ENCODE measurements around the gene FYN. TPM values are rescaled to one million over a fixed set of nuclear protein-coding genes. Genes with fewer than 3 reads are reported as not detected.
"Not testable (repeated sequence)": the region's sequence is repeated elsewhere in the genome, so short reads cannot be mapped to it uniquely, and the experiment has no call there.

The FYN gene
- polyA plus RNA-seq, 1 donor = 127 TPM

DNA sequence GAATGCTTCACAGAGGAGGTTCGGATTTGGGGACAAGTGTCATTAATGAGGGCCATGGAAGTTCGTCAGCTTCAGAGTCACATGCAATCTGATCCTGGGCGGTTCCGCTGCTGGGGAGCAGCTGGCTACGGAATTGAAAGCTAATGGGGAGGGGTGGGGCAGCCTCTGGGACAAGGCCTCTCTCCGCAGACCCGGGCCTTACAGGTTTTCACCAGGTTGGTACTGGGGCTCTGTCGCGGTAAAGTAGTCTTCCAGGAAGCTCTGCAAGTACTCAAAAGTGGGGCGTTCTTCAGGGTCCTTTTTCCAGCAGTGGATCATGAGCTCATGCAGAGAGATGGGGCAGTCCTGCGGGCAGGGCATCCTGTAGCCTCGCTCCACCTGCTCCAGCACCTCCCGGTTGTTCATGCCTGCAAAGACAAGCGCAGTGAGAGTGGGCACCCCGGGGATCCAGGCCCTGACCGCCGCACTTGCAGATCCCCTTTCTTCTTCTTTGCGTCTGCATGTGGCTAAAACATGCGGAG is 211.7 kb downstream of the FYN start:
- DNase-seq (ENCODE audit: low read depth) = no peak

DNA sequence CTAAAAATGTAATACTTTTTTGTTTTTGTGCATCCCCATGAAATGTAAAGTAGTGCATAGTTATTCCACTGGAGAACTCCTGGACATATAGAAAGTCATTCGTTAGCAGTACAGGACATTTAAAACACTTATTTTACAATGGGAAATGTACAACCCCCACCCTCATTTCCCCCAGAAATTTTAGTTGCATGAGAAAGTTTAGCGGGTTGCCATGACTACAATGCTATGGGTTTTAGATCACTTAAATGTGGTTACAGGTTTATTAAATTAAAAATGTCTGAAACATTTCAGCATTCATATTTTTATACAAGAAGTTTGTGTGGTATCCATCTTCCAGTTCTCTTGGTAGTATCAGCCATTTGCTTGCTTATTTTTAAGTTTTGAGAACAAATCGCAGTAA is 212.7 kb downstream of the FYN start:
- no peak for DNase-seq (ENCODE audit: low read depth)

DNA sequence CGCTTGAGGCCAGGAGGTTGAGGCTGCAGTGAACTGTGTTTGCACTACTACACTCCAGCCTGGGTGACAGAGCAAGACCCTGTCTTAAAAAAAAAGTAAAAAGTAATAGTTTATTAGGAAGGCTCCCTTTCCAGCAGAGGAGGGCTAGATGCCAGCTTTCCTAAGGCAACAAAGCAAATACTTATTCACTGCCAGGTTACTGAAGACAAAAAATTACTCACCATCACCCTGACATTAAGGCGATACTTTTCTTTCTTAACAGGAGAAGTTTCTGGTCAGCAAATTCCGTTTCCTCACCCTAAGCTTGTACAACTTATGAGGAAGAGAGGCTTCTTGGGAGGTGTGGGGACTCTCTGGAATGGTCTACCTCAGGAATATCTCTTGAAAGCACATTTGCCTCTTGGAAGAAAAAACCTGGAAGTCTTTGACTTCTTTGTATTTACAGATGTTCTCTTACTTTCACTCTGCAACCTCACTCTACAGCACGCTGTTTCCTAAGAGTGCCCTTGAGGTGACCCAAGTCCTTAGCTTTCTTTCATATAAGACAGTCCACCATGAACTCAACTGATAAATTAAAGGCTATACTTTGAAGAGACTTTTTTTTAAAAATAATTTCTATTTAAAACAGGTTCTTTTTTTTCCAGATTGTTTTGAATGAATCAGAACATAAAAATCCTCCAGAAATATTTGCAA is 214.6 kb downstream of the FYN start:
- no peak for DNase-seq (ENCODE audit: low read depth)

DNA sequence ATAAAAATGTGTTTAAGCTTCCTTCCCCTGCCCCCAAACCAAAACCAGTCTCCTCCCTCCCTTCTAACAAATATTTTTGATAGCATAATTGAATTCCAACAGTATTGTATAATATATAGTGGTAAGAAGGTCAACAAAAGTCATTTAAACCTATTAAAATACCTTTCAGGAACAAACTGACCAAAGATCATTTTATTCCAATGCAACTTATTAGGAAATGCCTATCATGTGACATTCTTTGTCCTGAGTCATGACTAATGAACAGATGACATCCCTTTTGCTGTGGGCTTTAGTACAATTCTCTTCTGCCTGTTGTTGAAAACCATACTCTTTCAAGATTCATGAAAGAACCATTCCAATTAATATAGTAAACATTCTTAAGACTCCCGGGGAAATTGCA is 216.1 kb downstream of the FYN start:
- no peak for DNase-seq (ENCODE audit: low read depth)

DNA sequence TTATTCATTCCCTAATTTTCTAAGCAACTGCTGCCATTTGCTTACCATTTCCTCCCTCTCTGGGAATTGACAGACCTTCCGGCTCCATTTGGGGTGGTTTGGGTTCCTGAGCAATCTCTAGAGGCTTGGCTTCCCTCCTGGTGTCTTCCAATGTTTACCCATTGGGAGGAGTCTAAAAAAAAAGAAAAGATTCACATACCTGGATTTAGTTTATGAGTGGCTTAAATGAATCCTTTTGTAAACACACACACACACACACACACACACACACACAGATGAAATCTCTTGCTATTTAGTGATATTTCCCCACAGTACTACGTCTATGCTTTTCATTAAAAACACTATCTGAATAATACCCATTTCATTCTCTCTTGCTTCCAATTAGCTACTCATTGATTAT is 219.3 kb downstream of the FYN start:
- no peak for DNase-seq (ENCODE audit: low read depth)

DNA sequence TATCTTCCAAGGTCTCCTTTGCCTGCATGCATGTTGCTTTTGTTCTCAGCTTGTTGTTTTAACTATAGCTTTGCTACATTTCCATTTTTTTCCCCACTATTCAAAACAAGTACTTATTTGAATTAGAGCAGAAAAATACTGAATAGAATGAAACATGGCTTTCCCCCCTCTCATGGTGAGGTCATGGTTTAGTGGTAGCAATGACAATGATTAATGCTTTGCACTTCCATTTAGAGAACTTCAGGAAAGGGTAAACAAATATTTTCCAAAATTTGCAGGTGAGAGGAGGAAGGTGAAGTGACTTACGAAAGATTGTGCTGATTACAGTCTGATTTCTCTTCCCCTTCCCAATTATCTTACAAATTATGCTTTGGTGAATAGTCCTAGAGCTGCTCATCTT is 219.8 kb downstream of the FYN start:
- DNase-seq (ENCODE audit: low read depth) = no peak

DNA sequence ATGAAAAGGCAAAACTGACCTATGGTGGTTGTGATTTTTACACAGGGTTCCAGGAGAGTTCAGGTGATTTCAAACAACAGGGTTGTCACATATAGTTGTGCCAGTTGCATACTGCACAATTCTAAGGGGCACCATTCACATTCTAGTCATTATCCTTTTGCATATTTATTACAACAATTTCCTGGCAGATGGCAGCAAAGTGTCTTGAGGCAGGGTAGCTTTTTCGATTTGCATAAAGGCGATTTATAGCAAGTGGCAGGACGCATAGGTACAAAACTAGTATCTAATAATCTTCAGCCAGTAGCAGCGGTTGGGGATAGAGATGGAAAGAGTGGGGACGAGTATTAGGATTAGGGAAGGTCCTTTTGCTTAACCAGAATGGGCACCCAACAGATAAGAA is 221.1 kb downstream of the FYN start:
- no peak for DNase-seq (ENCODE audit: low read depth)

DNA sequence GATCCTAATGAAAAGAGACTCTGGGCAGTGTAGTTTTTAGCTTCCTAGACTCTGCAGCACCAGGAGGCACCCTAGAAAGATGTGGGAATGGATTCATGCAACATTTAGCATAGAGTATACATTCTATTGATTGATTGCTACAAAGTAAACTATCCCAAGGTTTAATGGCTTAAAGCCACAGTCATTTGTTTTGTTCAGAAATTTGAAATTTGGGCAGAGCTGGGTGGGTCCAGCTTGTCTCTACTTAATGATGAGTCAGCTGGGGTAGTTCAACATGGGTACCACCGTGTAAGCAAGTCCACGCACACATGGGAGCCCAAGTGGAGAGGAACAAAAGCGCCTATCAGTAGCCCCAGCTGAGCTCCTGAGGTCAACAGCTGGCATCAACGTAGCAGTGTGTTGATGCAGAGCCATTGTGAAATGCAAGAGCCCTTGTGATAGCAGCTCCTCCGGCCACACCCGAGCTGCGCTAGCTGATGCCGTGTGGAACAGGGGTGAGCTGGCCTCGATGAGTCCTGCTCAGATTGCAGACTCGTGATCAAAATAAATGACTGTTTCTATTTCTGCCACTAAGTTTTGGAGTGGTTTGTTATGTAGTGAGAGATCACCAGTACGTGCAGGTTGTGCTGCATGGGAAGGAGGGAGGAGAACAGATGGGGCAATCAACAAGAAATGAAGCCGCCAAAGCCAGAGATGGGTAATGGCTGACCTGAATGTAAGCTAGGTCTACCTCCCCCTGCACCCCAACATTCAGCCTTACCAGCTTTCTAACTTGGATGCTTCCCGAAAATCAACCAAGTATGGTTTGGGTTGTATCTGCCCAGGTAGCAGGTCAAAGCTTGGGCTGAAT is 221.8 kb downstream of the FYN start:
- DNase-seq (ENCODE audit: low read depth) = no peak

DNA sequence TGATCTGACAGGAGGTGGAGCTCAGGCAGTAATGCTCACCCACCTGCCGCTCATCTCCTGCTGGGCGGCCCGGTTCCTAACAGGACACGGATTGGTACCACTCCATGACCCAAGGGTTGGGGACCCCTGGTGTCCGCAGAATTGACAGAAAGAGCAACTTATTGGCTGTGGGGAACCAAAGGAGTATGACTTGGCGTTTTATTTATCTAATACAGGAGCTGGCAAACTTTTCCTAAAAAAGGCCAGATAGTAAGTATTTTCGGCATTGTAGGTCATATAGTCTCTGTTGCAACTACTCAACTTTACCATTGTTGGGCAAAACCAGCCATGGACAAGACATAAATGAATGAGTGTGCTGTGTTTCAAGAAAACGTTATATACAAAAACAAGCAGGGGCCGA is 223.2 kb downstream of the FYN start:
- no peak for DNase-seq (ENCODE audit: low read depth)

DNA sequence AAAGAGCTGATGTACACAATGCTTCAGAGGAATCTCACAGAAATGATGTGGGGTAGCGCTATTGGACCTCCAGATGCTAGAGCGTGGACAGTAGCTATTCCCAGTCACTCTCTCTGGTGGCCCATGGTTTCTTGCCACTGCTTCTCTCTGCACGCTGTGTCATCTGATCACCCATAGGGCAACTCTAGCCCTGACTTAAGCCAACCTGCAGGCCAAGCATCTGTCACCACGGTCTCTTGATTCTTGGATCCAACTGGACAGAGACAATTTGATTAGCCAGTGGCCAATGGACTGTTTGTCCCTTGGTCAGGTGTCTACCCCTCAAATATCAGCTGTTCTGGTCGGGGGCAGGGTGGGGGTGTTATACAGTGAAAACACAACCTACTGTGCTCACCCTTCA is 225.2 kb downstream of the FYN start:
- no peak for DNase-seq (ENCODE audit: low read depth)

DNA sequence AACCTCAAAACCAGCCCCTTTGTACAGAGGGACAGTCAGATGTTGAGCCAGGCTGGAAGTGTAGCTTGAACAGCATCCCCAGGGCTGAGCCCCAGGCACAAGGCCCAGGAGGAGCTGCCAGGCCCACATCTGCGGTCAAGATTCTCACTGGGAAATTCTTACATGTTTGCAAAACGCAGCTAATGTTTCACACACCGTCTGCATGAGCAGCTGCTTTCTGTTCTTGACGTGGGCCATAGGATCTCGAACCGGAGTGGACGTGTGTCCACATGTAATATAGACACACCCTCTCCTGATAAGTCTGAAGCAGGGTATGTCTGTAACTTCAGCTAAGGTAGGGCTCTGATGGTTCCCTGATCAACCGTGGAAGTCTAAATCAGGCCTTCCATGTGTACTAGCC is 226.3 kb downstream of the FYN start:
- DNase-seq (ENCODE audit: low read depth) = no peak

DNA sequence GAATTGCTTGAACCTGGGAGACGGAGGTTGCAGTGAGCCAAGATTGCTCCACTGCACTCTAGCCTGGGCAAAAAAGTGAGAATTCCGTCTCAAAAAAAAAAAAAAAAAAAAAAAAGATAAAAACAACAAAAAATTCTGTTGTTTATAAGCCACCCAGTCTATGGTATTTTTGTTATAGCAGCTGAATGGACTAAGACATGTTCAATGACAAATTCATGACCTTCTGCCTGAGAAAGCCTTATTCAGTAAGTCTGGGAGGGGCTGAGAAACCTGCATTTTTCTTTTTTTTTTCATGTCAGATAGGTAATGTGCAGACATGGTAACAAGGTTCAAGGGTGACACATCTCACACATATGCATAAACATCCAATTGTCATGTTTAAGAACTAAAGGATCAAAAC is 227.2 kb downstream of the FYN start:
- no peak for DNase-seq (ENCODE audit: low read depth)

DNA sequence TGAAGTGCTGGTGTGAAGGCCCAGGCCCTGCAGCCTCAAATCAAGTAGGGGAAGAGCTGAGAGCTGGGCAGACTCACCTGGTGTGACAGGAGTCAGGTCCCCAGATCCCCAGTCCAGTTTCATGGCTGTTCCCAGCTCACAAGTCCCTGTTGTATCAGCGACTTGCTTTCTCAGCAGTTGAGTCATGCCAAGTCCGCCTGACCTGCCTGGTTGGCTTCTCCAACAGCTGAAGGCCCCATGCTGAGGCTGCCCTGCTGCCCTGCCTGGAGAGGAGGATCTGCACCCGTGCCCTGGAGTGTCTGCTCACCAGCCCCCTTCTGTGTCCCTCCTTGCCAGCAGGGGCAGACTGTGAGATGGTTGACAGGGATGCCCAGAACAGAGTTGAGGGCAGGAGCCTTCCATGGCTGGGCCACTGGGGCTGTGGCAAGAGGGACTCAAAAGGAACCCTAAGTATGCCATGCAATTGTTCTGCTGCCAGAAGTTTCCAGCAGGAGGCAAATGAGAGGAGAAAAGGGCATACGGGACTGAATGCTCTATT is 228.3 kb downstream of the FYN start:
- DNase-seq (ENCODE audit: low read depth) = no peak

DNA sequence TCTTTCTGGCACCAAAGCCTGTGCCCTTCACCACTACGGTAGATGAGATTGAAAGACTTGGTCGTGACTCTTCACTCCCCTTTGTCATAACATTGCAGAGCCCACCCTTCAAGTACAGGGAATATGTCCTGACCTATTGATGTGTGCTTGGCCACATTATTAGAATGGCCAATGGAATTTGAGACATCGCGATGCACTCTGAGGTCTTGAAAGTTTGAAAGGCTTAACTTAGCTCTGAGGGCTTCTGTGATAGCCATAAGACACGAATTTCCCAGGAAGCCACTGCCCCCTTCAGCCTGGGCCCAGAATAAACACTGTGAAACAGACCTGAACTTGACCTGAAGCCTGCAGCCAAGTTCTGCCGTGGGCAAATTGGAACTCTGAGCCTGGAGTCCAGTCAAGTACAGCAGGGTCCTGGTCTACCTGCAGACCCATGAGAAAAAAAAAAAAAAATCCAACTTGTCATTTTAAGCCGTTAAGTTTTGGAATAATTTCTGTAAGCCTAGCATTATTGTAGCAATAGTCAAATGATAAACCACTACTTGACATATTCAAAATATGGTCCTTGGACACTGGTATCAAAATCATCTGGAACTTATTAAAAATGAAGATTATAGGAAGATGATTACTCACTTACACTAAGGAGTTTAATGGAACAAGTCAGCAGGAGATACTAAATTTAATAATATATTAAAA is 230.6 kb downstream of the FYN start:
- no peak for DNase-seq (ENCODE audit: low read depth)

DNA sequence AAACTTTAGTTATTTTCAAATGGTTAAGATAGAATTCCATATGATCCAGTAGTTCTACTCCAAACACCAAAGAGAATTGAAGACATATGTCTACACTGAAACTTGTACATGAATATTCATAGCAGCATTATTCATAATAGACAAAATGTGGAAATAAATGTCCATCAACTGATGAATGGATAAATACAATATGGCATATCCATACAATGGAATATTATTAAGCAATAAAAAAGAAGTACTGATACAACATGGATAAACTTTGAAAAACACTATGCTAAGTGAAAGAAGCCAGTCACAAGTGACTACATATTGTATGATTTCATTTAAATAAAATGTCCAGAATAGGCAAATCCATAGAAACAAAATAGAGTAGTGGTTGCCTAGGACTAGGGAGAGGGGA is 234.0 kb downstream of the FYN start:
- DNase-seq (ENCODE audit: low read depth) = no peak

DNA sequence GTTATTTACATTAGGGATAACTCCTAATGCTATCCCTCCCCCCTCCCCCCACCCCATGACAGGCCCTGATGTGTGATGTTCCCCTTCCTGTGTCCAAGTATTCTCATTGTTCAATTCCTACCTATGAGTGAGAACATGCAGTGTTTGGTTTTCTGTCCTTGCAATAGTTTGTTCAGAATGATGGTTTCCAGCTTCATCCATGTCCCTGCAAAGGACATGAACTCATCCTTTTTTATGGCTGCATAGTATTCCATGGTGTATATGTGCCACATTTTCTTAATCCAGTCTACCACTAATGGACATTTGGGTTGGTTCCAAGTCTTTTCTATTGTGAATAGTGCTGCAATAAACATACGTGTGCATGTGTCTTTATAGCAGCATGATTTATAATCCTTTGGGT is 238.3 kb downstream of the FYN start:
- DNase-seq (ENCODE audit: low read depth) = not testable (repeated sequence)

DNA sequence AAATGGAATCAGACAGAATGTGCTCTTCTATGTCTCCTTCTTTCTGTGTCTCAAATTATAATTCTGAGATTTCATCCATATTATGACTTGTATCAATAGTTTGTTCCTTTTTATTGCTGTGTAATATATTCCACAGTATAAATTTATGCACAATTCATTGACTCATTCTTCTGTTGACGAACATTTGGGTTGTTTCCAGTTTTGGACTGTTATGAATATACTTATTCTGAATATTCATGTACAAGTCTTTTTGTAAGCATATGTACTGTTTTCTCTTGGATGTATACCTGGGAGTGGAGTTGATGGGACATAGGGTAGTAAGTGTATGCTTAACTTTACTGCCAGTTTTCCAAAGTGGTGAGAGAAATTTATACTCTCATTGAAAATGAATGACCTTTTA is 239.4 kb downstream of the FYN start:
- no peak for DNase-seq (ENCODE audit: low read depth)

DNA sequence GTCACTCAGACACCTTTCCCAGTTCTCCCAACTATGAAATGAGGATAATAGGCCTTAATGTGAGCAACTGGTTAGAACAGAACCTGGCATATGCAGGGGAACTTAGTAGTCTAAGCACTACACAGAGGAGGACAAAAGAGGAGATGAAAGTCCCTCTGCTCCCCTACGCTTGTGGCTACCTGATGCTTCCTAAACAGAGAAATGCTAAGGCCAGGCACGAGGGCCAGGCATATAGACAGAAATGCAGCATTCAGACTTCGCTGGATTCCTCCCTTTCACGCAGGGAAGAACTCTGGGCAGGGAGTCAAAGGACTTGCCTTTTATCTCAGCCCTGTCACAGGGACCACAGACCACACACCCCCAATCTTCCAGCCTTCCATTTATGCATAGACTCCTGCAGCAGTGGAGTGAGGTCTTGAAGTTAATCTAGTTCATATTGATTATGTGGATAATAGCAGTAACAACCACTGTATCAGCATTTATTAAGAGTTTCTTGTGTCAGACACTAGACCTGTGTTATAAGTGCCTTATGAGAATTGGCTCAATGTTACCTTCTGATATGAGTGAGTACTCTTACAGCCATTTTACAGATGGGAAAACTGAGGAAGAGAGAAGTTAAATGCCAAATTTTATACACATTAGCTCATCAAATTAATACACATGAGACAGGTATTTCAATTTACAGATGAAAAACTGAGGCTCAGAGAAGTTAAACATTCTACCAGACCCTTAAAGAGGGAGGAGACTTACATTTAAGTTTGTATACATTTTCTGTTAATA is 240.6 kb downstream of the FYN start:
- no peak for DNase-seq (ENCODE audit: low read depth)

DNA sequence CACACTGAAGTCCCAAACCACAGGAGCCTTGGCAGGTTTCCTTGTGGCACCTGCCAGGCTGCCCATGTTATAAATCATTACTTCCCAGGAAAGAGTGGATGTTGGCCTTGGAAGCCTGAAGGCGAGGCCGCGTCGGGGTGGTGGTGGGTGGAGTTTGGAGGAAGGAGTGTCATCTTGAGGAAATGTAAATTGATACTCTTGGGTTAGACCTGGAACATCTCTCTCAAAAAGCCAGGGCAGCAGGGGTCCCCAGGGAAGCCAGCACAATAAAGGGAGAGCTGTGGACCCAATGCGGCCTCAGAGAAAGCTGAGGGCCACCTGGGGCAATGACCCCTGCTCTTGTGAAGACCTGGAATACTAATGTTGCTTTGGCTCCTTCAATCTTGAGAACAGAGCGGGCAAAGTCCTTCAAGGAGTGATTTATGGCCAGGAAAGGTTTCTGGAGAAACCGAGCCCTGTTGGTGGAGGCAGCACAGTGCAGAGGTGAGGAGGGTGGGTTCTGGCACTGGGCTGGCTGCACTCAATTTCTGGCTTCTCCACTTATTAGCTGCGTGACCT is 241.3 kb downstream of the FYN start:
- no peak for DNase-seq (ENCODE audit: low read depth)

DNA sequence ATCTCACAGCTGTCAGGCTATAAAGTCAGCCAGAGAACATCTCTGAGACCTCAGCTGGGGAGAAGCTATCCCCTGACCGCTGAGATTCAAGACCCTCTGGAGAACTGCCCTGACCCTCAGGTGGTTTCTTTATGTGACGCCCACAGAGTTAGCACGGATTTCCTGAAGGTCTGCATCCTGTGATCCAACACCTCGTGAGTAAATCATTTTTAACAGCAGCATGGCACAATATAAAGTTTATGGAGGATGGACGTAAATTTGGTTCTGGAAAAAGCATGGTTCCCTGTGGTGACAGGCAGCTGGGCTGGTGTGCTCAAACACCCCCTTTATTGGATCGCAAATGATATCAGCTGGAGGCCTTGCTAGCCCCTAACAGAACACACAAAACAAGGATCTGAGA is 242.2 kb downstream of the FYN start:
- DNase-seq (ENCODE audit: low read depth) = no peak

DNA sequence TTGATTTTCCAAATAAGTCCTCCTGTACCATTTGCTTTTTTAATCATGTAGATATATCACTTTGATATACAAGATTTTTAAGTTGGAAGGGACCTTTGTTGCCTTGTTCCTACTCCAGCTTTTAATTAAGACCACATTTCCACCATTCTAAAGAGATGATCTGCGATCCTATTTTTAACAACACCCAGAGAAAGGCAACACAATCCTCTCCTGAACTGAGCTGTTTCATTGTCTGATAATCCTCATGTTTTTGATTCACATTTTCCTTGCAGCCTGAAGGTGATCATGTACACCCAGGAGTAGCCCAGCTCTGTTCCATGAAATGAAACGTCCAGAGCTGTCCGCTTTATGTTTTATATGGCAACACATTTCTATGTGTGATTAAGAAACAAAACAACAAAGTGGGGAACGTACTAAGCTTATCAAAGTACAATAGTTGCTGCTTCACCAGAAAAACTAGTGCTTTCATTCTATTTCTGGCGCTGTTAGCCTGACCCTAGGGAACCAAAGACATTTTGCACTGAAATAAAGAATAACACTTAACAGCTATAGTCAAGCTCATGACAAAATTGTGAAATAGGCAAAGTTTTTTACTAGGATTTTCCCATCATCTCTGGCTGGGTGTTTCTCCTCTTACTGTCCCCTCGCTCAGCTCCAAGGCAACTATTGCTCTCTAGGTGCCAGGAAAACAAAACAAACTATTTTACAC is 245.0 kb downstream of the FYN start:
- DNase-seq (ENCODE audit: low read depth) = no peak

Data from forelimb muscle (tissue), 1 donor.